Left ventricle myocardium inferior (tissue), 1 donor: ENCODE measurements around the gene TDRD6. TPM values are rescaled to one million over a fixed set of nuclear protein-coding genes. Genes with fewer than 3 reads are reported as not detected.
A peak's percentile ranks its signal among the peaks of the same experiment; 100 is the strongest.

Experiments used
- DNase-seq: peaks from one replicate; pipeline ENCODE4 v3.0.0-alpha.2; 2020
- H3K27ac ChIP-seq: fragments of 200-600 bp; replicated peaks from 2 replicates; pipeline ENCODE4 v1.8.0; 2021
- H3K27me3 ChIP-seq: fragments of 200-600 bp; 2 replicates; pipeline ENCODE4 v1.8.0; 2021; ENCODE audit warnings: low read depth
- H3K36me3 ChIP-seq: fragments of 200-600 bp; 2 replicates; pipeline ENCODE4 v1.8.0; 2021
- H3K4me1 ChIP-seq: fragments of 200-600 bp; 2 replicates; pipeline ENCODE4 v1.8.0; 2021
- H3K4me3 ChIP-seq: fragments of 200-600 bp; 2 replicates; pipeline ENCODE4 v1.8.0; 2021; ENCODE audit warnings: mild to moderate bottlenecking, moderate library complexity
- H3K9me3 ChIP-seq: fragments of 200-600 bp; replicated peaks from 2 replicates; pipeline ENCODE4 v1.8.0; 2021
- CTCF ChIP-seq: fragments of 200-600 bp; IDR thresholded peaks from 2 replicates; pipeline ENCODE4 v1.8.0; 2021; ENCODE audit warnings: antibody characterized with exemption, mild to moderate bottlenecking, borderline replicate concordance
- intact Hi-C: fragments of 100-400 bp; cut with micrococcal nuclease; formaldehyde crosslinking; loops from one replicate; pipeline ENCODE4 v1.11.0; 2022
- total RNA-seq: library from RNA; stranded (reverse); fragmentation: NEBNext Ultra II Directional; extraction: Animal tissue kit (Norgen Biotek cat#: 25700); gene quantifications from one replicate; pipeline ENCODE4 v1.2.1, GENCODE V29; 2021
- donor health status: DM: no; HTN: yes; CAD: no; lungs with severe emphysema.

Gene TDRD6
- total RNA-seq, 1 donor from 2014 or later, result 0.36 TPM

GRCh38 chr6:46729787-46730326, 42.2 kb downstream of the TDRD6 start:
- Histone ChIP-seq H3K4me3 (no peak overlapping the region), H3K27ac (no peak overlapping the region), H3K27me3 (peaks cover 29% of the 10 kb centered on the region), H3K9me3 (no peaks in the 10 kb centered on the region), H3K36me3 (no peaks in the 10 kb centered on the region), H3K4me1 (peaks cover 5% of the 10 kb centered on the region)
- TF ChIP-seq CTCF, result no peak
- intact Hi-C loops, result no loop called here
- no peak for DNase-seq

- Histone ChIP-seq H3K9me3 (no peaks in the 10 kb centered on the region), H3K27ac (no peak overlapping the region), H3K27me3 (peaks cover 34% of the 10 kb centered on the region), H3K4me3 (no peak overlapping the region), H3K36me3 (no peaks in the 10 kb centered on the region), H3K4me1 (peaks cover 14% of the 10 kb centered on the region)
- intact Hi-C loops, result no loop called here
- TF ChIP-seq CTCF, result no peak
- DNase-seq, result no peak
Observed at GRCh38 chr6:46730921-46731461, 43.3 kb downstream of the TDRD6 start.

- Histone ChIP-seq H3K27me3 (peaks cover 41% of the 10 kb centered on the region), H3K36me3 (no peaks in the 10 kb centered on the region), H3K27ac (no peak overlapping the region), H3K9me3 (no peaks in the 10 kb centered on the region), H3K4me1 (peaks cover 14% of the 10 kb centered on the region), H3K4me3 (no peak overlapping the region)
- no peak for DNase-seq
- intact Hi-C loops, result no loop called here
- TF ChIP-seq CTCF, result no peak
Observed at GRCh38 chr6:46733341-46733801, 45.7 kb downstream of the TDRD6 start.

- DNase-seq, result peak; percentile 17
- no peaks in the 10 kb centered on the region for H3K36me3 ChIP-seq
- peaks cover 54% of the 10 kb centered on the region for H3K27me3 ChIP-seq
- H3K4me3 ChIP-seq, result peak within 1 kb of the TSS; percentile 75
- H3K4me1 ChIP-seq, result peaks cover 14% of the 10 kb centered on the region
- TF ChIP-seq CTCF, result no peak
- no peak within 1 kb of the TSS for H3K27ac ChIP-seq
- H3K9me3 ChIP-seq, result no peaks in the 10 kb centered on the region
- intact Hi-C loops, result no loop called here
Observed at GRCh38 chr6:46734867-46735719, 47.4 kb downstream of the TDRD6 start, which contains the start of gene PLA2G7. PLA2G7 (minus strand) TSS chr6:46735375; CDS start chr6:46722891, 12,484 bp downstream.

GRCh38 chr6:46735720-46736031, 48.0 kb downstream of the TDRD6 start:
- DNase-seq, result no peak
- H3K36me3 ChIP-seq, result no peaks in the 10 kb centered on the region
- peak overlapping the region; percentile 75 for H3K4me3 ChIP-seq
- intact Hi-C loops, result no loop called here
- H3K9me3 ChIP-seq, result no peaks in the 10 kb centered on the region
- H3K27ac ChIP-seq, result no peak overlapping the region
- no peak for TF ChIP-seq CTCF
- H3K4me1 ChIP-seq, result peaks cover 14% of the 10 kb centered on the region
- H3K27me3 ChIP-seq, result peaks cover 54% of the 10 kb centered on the region
